GM21529 (cell line): ENCODE results near the gene ASPG.

Source experiments
- ATAC-seq: cut with Tn5 transposase; IDR thresholded peaks from one replicate; pipeline ENCODE4 v1.9.1; 2021; ENCODE audit not compliant: unreplicated experiment

ASPG gene

GRCh38 chr14:104116288-104116755, 30.8 kb downstream of the ASPG start:
- no peak for ATAC-seq

- ATAC-seq = no peak
Measured at GRCh38 chr14:104116756-104117340, 31.3 kb downstream of the ASPG start.

DNA sequence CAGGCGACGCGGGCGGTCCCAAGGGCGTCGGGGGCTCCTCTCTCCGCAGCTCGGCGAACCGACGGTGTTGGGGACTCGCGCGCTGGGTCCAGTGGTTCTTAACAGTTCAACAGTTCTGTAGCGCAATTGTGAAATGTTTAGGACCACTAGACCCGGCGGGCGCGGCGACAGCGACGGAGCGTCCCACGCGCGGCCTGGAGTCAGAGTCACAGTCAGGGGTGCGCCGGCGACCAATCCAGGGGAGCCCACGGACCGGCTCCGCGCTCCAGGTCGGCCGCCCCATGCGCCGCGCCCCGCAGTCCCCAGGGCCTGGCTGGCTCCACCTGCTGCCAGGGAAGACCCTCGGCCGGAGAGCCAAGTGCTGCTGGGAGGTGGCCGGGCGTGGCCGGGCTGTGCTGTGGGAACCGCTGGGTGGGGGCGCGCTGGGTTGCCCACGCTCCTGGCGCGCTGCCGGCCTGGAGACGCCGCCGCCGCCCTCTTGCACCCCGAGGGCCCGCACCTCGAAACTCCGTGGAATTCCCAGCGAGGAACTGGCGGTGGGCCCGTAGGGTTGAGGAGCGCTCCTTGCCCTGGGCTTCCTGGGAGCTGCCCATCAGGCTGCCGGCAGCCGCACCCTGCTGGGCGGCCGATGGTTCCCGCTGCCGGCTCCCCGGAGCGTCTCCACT, 32.0 kb downstream of the ASPG start:
- ATAC-seq = no peak

DNA sequence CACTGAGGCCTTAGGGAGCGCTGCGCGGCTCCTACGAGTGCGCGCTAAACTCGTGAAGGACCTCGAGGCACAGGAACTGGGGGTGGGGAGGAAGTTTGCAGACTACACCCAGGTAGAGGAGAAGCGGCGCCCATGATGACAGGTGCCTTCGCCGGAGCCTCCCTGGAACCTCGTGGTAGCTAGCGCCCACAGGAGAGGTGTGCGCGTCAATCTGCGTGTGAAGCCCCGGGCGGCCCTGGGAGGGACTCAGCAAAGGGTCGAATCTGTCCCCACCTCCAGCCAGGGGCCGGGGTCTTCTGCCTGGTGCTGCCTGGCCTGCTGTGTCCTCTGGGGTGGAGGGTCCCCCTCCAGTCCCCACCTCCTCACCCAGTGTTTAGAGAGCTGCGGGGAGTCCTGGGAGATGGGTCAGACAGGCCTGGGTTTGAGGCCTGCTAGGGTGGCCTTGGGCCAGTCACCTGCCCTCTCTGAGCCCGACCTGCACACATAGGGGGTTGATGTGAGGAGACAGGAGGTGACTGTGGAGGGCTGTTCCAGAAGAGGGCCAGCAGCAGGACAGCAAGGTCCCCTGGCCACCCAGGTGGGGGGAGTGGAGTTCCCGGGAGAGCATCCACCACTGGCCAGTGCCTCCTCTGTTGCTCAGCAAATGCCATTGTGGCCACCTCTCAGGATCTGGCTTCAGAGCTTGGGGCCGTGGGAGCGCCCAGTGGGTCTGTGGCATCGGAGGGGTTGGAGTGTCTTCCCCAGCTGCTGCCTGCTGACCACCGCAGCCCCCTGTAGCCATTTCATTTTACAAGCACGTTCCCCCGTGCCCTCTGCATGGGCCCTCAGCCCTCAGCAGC, 32.7 kb downstream of the ASPG start:
- ATAC-seq = no peak

GRCh38 chr14:104119119-104119487, 33.6 kb downstream of the ASPG start:
- ATAC-seq = no peak

- no peak for ATAC-seq
Measured at GRCh38 chr14:104119488-104120251, 34.2 kb downstream of the ASPG start.

DNA sequence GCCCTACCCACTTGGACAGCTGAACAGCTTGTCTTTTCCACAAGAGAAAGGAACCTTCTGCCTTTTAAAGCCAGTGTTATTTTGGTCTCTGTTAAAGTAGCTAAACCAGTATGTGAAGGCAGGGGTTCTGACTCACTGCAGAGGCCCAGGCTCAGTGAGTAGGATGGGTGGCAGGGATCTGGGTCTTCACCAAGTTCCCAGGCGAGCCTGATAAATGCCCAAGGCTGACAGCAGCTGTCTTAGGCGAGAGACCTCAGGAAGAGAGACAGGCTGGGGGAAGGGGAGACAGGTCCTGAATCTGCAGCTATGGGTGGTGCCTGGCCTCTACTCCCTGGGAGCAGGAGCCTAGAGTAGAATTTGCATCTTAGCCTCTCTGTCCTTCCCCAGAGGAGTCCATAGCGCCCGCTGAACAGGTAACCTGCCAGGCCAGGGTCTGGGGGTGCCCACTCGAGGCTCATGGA, 34.8 kb downstream of the ASPG start:
- no peak for ATAC-seq

- ATAC-seq = no peak
Measured at GRCh38 chr14:104121142-104121541, 35.6 kb downstream of the ASPG start.

- ATAC-seq = no peak
Measured at GRCh38 chr14:104123879-104124278, 38.4 kb downstream of the ASPG start.

GRCh38 chr14:104125011-104125410, 39.5 kb downstream of the ASPG start:
- ATAC-seq = no peak

DNA sequence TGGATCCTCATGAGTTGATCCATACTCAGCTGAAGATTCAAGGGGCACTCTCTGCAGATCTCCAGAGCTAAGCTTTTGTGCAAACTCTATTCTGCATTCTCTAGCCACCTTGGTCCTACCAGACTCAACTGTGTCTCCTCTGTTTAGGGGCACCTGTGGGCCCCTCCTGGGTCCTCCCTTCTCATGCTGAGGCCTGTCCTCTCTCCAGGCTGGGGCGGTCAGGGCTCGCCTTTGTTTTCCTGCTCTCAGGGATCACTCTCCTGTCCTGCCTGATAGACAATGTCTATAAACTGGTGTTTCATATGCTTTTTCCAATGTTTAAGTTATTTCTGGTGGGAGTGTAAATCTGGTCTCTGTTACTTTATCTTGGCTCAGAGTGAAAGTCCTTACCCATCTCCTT, 41.3 kb downstream of the ASPG start:
- ATAC-seq = no peak

- no peak for ATAC-seq
Measured at GRCh38 chr14:104128981-104129380, 43.5 kb downstream of the ASPG start.

DNA sequence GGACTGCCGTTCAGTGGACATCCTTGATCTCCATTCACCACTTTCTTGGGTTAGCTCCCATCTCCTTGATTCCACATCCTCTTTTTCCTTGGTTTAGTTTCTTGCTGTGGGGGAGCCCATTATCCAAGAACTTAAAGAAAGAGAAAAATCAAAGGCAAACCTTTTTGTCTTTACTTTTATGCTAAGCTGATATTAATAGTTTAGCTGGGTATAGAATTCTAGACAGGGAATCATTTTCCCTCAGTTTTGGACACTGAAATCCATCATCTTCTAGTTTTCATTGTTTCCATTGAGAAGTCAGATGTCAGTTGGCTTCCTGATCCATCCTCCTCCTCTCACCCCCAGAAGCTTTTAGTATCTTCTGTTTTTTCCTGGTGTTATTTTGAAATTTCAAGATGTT, 44.1 kb downstream of the ASPG start:
- no peak for ATAC-seq

GRCh38 chr14:104130974-104131651, 45.6 kb downstream of the ASPG start:
- ATAC-seq = no peak

DNA sequence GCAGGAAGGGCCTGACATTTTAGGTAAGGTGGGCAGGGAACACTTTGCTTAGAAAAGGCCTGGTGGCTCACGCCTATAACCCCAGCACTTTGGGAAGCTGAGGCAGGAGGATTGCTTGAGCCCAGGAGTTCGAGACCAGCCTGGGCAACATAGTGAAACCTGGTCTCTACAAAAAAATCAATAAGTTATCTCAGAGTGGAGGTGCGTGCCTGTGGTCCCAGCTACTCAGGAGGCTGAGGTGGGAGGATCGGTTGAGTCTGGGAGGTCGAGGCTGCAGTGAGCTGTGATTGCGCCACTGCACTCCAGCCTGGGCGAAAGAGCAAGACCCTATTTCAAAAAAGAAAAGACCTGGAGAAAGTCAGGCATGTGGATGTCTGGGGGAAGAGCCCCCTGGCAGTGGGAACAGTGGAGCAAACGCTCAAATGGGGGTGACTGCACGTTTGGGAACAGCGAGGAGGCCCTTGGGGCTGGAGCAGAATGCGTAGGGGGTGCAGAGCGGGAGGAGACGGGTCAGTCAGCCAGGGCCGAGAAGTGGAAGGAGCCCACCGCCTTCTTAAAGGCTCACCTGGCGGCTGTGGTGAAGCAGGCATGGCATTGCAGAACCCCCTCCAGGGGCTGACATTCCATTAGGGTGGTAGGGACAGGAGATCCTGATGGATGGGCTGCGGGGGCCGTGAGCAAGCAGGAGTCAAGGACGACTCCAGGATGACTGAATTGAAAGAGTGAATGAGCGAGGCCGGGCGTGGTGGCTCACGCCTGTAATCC, 46.6 kb downstream of the ASPG start:
- no peak for ATAC-seq

- ATAC-seq = no peak
Measured at GRCh38 chr14:104132981-104133380, 47.5 kb downstream of the ASPG start.

DNA sequence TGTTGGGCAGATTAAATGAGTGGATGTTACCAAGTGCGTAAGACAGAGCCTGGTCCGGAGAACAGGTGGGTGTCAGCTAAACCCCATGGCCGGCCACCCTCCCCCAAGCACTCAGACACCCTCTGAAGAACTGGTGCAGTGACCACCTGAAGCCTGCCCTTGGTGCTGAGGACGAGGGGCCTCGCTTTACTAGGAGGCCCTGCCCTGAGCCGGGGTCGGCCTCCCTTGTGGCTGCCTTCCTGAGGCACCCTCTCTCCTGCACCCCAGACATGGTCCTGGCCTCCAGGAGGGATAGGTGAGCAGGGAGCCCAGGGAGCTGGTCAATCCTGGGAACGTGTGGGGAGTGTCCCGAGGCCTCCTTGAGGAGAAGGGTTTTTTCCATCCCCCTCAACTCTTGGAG, 48.0 kb downstream of the ASPG start:
- ATAC-seq = no peak

GRCh38 chr14:104134061-104134965, 48.8 kb downstream of the ASPG start:
- ATAC-seq = no peak
